HG02970 (cell line): ENCODE data around the gene LRRC26.
"Not testable (repeated sequence)": the region's sequence is repeated elsewhere in the genome, so short reads cannot be mapped to it uniquely, and the experiment has no call there.

Experiments used
- ATAC-seq: cut with Tn5 transposase; IDR thresholded peaks from one replicate; pipeline ENCODE4 v1.9.1; 2021; ENCODE audit warnings: mild to moderate bottlenecking, moderate library complexity, moderate number of reproducible peaks; ENCODE audit not compliant: unreplicated experiment, low FRiP score

LRRC26 gene

DNA sequence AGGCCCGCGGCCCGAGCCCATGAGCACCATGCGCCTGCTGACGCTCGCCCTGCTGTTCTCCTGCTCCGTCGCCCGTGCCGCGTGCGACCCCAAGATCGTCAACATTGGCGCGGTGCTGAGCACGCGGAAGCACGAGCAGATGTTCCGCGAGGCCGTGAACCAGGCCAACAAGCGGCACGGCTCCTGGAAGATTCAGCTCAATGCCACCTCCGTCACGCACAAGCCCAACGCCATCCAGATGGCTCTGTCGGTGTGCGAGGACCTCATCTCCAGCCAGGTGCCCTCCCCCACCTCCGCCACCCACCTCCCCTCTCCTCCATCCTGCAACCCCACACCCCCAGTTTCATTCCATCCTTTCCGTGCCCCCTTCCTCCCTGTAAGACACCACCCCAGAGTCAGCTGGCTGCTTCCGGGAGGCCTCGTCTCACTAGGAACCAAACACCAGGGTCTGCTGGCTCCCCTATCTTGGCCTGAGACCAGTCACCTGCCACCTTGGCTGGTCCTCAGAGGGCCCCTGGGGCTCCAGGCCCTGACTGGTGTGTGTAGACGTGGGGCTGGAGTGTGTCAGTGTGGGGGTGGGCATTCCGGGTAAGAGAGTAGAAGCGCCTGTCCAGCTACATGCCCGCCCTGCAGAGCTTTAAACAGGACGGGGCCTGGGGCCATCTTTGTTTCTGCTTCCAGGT, 30.2 kb downstream of the LRRC26 start:
- no peak for ATAC-seq

DNA sequence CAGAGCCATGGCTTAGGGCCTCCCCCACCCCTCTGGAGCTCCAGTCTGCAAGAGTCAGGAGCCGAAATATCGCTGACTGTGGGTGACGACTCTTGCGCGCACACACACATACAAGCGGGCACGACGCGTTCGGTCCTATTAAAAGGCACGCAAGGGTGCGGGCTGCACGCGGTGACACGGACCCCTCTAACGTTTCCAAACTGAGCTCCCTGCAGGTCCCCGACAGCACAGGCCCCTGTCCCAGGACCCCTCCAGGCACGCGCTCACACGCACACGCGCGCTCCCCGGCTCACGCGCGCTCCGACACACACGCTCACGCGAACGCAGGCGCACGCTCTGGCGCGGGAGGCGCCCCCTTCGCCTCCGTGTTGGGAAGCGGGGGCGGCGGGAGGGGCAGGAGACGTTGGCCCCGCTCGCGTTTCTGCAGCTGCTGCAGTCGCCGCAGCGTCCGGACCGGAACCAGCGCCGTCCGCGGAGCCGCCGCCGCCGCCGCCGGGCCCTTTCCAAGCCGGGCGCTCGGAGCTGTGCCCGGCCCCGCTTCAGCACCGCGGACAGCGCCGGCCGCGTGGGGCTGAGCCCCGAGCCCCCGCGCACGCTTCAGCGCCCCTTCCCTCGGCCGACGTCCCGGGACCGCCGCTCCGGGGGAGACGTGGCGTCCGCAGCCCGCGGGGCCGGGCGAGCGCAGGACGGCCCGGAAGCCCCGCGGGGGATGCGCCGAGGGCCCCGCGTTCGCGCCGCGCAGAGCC, 31.0 kb downstream of the LRRC26 start, which contains the start of gene GRIN1:
GRIN1 (plus strand) TSS at position 433 of the 746 bp plus-strand sequence. CDS start 333 bp downstream, outside the sequence.
- no peak for ATAC-seq

DNA sequence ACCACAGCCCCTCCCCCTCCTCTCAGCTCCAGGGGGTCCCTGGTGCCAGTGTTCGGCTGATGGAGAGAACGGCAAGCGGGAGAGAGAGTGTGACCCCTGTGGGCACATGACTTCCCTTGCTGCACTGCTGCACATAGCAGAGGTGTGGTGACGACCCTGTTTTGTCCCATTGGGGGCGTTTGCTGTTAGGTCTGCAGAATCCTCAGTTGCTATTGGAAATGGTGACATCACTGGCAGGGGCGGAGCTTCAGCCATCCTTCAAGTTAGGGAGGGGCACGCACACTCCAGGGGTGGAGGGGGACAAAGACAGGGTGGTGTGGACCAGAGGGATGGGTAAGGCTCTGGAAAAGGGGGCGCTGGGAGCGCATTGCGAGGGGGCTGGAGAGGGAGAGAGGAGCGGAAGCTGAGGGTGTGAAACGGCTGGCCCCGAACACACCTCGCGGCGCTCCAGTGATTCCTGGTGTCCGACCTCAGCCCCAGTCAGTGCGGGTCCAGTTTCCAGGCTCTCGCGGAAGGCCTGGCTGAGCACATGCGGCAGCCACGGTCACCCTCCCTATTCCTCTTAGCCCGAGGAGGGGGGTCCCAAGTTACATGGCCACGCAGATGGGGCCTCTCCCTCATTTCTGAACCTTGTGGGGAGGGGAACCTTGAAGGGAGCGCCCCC, 31.7 kb downstream of the LRRC26 start:
- no peak for ATAC-seq

DNA sequence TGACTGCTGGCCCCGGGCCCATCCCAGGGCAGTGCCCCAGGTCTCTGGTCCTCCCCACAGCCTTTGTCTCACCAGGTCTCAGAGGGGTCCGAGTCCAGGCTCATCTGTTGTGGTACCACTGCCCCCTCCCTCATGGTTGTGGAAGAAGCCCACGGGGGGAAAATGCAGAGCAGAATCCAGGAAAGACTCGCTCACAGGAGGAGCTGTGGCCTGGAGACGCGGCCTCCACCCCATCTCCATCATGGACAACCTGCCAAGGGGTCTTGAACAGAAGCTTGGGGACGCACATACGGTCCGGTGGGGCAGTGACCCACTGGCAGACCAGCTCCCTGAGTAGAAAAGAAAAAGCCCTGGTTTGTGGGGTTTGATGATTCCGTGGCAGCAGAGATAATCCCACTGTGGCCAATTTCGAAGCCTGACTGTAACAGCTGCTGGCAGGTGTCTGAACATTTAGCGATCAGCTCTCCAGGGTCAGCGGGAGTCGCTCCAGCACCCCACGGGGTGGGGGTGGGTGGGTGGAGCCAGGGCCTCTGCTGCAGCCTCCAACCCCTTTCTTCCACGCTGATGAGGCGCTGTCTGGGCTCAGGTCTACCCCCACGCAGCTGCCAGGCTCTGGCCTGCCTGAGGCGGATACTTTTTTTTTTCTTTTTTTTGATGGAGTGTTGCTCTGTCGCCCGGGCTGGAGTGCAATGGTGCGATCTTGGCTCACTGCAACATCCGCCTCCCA, 32.8 kb downstream of the LRRC26 start:
- no peak for ATAC-seq

DNA sequence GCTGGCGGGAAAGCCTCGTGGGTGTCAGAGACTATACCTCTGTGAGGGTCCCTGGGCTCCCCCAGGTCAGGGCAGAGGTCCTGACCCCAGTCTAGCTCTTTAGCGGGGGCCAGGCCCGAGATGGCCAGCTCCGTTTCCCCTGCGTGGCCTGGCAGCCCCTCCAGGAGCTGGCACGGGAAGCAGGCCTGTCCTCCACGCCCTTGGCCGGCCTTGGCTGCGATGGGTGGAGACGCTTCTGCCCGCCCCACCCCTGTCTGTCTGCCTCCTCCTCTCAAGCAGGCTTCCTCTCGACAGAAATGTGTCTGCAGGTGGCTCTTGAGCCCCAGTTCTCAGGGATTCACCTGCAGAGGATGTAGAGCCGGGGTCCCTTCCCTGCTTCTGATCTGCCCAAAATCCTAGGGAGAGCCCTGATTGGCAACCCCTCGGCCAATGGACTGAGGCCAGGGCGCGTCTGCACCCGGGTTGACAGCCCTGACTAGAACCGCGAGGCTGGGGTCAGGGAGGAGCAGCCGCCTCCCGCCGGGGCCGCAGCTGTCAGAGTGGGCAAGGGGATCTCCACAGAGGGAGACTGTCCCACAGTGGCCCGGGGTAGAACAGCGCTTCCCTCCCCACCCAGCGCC, 33.5 kb downstream of the LRRC26 start:
- ATAC-seq = no peak

DNA sequence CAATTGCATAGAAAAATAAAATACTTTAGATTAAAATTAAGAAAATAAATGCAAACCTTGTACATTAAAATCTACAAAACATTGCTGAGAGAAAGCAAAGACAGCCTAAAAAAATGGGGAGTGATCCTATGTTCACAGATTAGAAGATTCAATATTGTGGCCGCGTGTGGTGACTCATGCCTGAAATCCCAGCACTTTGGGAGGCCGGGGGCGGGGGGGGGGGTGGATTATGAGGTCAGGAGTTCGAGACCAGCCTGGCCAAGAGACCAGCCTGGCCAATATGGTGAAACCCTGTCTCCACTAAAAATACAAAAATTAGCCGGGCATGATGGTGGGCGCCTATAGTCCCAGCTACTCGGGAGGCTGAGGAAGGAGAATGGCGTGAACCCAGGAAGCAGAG, 34.7 kb downstream of the LRRC26 start:
- ATAC-seq = not testable (repeated sequence)

DNA sequence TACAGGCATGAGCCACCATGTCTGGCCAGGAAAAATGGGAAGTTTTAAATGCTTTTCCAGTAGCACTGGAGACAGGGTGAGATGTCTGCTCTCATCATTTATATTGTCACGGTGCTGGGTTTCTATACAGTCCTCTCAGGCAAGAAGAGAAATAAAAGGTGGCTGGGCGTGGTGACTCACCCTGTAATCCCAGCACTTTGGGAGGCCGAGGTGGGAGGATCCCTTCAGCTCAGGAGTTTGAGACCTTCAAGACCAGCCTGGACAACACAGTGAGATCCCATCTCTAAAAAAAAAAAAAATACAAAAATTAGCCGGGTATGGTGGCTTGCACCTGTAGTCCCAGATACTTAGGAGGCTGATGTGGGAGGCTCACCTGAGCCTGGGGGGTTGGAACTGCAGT, 35.7 kb downstream of the LRRC26 start:
- ATAC-seq = no peak

DNA sequence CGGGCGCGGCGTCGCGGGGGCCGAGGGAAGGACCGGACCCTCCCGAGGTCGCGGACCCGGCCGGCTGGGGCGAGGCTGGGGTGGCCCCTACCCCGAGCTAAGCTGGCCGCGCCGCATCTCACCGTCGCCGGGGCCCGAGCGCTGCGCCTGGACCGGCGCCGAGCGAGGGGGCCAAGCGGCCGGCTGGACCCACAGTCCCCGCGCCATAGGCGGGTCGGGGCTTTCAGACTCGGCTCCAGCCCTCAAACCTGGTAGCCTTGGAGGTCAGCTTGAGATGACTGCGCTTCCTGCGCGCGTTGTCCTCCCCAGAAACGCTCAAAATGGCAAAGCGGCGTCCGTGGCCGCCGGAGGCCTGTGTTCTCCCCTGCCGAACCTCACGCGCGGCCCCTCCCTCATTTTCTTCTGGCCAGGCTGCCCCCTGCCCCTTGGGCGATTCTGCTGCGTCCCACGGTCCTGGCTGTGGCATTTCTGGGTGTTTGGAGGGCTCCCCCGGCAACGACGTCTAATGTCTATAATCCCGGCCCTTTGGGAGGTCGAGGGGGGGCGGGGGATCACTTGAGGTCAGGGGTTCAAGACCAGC, 39.6 kb downstream of the LRRC26 start:
- ATAC-seq = peak; percentile 26

DNA sequence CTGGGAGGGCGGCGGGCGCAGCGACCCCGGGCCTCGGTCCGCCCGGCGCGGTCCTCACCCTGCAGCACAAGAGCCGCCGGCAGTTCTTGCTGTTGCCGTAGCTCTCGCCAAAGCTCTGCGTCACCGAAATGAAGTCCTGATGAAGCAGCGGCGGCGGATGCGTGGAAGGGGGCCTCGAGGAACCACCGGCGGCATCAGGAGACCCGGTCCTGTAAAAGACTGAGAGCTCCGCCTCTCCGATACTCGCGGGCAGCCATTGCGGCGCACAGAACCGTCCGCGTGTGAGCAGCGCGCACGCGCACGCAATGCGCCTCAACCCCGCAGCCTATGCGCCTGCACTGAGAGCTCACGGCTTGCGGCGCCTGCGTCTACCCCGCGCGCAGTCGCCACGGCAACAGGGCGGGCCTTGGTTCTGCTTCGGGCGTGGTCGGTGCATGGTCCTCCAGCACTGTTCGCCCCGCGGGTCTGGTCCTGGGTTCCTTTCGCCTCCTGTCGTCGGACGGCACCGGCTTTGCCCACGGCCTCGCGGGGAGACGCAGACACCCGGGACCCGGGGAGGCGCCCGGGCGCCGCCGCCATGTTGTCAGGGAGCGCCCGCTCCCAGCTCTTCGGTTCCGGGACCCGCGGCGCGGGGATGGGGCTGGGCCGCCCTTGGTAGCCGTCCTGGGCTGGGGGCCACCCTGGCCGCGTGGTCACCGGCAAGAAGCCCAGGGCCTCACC, 40.2 kb downstream of the LRRC26 start:
- peak; percentile 76 for ATAC-seq

DNA sequence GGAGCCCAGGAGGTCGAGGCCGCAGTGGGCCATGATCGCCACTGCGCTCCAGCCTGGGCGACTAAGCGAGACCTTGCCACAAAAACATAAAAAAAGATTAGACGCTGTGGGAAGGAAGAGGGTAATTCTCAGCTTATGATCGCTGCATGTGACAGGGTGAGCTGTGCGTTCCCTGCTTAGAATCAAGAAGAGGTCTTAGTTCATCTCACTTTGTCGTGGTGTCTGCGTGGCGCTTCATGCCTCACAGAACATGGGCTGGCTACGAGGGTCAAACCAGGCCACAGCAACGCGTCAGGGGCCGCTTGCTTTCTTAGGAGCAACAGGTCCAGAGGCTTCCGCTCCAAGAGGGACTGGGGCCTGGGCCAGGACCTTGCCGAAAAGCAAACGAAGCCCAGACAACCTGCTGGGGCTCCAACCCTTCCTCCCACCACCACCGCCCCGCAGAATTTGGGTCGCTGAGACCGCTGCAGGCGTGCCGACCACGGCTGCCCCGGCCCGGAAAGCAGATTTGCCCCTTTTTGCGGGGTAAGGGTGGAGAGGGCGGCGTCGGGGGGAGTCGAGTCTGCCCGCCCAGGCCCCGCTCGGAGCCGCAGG, 40.9 kb downstream of the LRRC26 start:
- peak; percentile 13 for ATAC-seq

DNA sequence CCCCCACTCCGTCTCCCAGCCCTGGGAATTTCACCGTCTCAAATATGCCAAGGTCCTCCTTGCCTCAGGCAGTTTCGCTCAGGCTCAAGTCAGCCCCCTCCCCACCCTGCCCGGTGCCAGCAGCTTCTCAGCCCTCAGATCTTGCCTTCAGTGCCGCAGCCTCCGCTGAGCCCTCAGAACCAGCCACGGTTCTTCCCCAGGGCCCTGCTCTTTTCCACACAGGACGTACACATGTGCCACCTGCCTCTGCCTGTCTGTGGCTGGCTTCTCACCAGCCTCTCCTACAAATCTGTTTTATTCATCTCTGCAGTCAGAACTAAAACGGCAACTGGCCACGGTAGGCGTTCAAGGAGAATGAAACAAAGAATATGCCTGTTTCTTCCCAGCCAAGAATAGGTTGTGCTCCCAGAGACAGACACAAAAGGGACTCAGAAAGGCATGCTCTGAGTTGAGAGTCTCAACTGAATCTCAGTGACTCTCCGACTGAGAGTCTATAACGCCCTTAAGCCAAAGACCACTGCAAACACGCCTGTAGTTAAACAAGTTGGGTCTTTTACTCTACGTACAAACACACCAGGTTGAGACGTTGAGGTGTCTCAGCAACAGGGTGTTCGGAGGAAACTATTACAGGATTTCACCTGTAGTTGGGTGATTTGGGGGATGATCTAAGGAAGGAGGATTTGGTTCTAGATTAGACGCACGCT, 41.5 kb downstream of the LRRC26 start:
- ATAC-seq = no peak

DNA sequence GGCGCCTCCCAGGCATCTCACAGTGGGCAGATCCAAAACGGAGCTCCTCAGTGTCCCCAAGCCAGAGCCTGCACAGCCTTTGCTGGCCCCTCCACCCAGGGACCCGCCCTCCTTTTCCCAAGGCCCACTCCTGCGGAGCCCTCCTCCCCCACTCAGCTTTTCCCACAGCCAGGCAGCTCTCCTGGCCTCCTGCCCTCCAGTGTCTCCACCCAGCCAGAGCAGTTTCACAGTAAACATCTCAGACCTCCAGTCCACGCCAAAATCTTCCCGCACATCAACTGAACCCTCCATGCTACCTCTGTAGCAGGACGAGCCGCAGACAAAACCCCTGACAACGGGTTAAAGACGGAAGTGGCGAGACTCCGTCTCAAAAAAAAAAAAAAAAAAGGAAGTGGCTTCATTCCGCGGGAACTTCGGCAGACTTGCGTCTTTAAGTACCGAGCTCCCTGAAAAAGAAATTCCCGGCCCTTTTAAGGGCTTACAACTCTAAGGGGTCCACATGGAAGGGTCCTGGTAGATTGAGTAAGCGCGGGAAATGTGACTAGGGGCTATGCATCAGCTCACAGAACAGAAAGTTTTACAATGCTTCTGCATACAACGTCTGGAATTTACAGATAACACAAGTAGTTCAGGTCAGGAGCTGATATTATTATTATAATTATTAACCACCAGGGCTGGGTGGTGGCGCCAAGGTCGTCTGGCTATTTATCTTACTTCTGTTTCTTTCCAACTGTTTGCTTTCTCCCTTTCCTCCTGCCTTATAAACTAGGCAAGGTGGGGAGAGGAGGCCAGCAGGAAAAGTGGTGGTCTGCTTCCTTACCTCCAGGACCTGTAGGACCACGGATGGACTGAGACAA, 42.3 kb downstream of the LRRC26 start:
- no peak for ATAC-seq

DNA sequence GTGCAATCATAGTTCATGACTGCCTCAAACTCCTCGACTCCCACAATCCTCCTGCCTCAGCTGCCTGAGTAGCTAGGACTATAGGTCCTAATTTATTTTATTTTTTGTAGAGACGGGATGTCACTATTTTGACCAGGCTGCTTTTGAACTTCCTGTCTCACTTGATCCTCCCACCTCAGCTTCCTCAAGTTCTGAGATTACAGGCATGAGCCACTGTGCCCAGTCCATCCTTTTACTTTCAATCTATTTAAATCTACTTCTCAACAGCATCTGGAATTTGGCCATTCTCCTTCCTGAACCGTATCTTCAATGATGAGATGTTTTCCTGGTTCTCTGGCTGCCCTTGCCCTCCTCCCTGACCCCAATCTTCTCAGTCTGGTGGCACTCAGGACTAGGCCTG, 43.1 kb downstream of the LRRC26 start:
- ATAC-seq = no peak

DNA sequence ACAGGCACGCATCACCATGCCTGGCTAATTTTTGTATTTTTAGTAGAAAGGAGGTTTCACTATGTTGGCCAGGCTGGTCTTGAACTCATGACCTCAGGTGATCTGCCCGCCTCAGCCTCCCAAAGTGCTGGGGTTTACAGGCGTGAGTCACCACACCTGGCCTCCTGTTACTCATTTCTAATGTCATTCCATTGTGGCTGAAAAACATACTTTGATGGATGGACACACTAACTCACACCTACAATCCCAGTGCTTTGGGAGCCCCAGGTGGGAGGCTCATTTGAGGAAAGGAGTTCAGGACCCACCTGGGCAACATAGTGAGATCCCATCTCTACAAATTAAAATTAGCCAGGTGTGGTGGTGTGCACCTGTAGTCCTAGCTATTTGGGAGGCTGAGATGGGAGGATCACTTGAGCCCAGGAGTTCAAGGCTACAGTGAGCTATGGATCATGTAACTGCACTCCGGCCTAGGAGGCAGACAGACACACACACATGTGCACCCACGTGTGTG, 45.8 kb downstream of the LRRC26 start:
- not testable (repeated sequence) for ATAC-seq

DNA sequence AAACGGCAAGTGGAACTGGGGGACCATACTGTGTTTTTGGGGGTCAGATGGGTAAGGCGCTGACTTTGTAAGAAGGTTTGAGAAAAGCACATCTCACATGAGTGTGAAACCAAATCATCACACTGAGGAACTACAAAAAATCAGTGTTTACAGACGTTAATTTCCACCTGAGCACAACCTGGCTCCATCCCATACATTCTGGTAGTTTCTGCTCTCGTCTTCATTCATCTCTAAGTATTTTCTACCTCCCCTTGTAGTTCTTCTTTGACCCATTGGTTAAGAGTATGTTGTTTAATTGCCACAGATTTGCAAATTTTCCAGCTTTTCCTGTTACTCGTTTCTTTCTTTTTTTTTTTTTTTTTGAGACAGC, 46.4 kb downstream of the LRRC26 start:
- ATAC-seq = no peak

DNA sequence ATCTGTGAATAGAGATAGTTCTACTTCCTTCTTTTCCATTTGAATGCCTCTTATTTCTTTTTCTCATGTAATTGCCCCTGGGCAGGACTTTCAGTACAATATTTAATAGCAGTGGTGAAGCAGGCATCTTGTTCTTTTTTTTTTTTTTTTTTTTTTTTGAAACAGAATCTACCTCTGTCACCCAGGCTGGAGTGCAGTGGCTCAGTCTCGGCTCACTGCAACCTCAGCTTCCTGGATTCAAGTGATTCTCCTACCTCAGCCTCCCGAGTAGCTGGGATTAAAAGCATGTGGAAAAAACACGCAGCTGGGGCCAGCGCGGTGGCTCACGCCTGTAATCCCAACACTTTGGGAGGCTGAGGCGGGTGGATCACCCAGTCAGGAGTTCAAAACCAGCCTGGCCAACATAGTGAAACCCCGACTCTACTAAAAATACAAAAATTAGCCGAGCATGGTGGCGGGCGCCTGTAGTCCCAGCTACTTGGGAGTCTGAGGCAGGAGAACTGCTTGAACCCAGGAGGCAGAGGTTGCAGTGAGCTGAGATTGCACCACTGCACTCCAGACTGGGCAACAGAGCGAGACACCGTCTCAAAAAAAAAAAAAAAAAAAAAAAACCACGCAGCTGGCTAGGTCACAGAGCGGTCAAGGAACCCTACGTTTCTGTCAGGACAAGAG, 46.9 kb downstream of the LRRC26 start:
- not testable (repeated sequence) for ATAC-seq
